HepG2 (cell line): ENCODE results near the gene ARX. TPM values are rescaled to one million over a fixed set of nuclear protein-coding genes. Genes with fewer than 3 reads are reported as not detected.

Source experiments
- ARHGAP35 ChIP-seq: sonication (generic); formaldehyde crosslinking; IDR thresholded peaks from 2 replicates; pipeline ENCODE4 v1.9.0; 2022; ENCODE audit warnings: mild to moderate bottlenecking, inconsistent platforms, moderate library complexity, missing genetic modification reagents, borderline replicate concordance
- ARID4A ChIP-seq: sonication (generic); formaldehyde crosslinking; IDR thresholded peaks from 2 replicates; pipeline ENCODE4 v1.5.0; 2020; ENCODE audit warnings: mild to moderate bottlenecking, missing genetic modification reagents, borderline replicate concordance
- FOXC1 ChIP-seq: sonication (generic); formaldehyde crosslinking; IDR thresholded peaks from 2 replicates; pipeline ENCODE4 v1.8.0; 2022; ENCODE audit warnings: mild to moderate bottlenecking, missing genetic modification reagents, borderline replicate concordance
- GPN1 ChIP-seq: sonication (generic); formaldehyde crosslinking; IDR thresholded peaks from 2 replicates; pipeline ENCODE4 v1.5.1; 2020; ENCODE audit warnings: missing genetic modification reagents, borderline replicate concordance
- MAF1 ChIP-seq: sonication (generic); formaldehyde crosslinking; IDR thresholded peaks from 2 replicates; pipeline ENCODE4 v1.5.0; 2020; ENCODE audit warnings: missing genetic modification reagents, borderline replicate concordance
- MBD4 ChIP-seq: IDR thresholded peaks from 2 replicates; pipeline ENCODE4 v1.6.1; 2012; ENCODE audit warnings: low read length, inconsistent platforms, borderline replicate concordance
- NFRKB ChIP-seq: fragments of 450-650 bp; IDR thresholded peaks from 2 replicates; pipeline ENCODE4 v1.6.1; 2017
- NFYB ChIP-seq: sonication (generic); formaldehyde crosslinking; IDR thresholded peaks from 2 replicates; pipeline ENCODE4 v1.4.0; 2020; ENCODE audit warnings: missing genetic modification reagents
- NFYC ChIP-seq: IDR thresholded peaks from 2 replicates; pipeline ENCODE4 v1.6.1; 2016; ENCODE audit warnings: missing genetic modification reagents, missing compliant biosample characterization
- SALL1 ChIP-seq: sonication (generic); formaldehyde crosslinking; IDR thresholded peaks from 2 replicates; pipeline ENCODE4 v1.8.0; 2022; ENCODE audit warnings: mild to moderate bottlenecking, missing genetic modification reagents
- SAP130 ChIP-seq: IDR thresholded peaks from 2 replicates; pipeline ENCODE4 v1.6.1; 2016; ENCODE audit warnings: low read depth
- TFDP1 ChIP-seq: IDR thresholded peaks from 2 replicates; pipeline ENCODE4 v1.6.1; 2016; ENCODE audit warnings: missing compliant biosample characterization, missing genetic modification reagents, borderline replicate concordance
- ZKSCAN8 ChIP-seq: IDR thresholded peaks from 2 replicates; pipeline ENCODE4 v1.6.1; 2016; ENCODE audit warnings: borderline replicate concordance, missing genetic modification reagents, missing compliant biosample characterization
- ZNF3 ChIP-seq: IDR thresholded peaks from 2 replicates; pipeline ENCODE4 v1.7.0; 2017; ENCODE audit warnings: inconsistent platforms
- ZNF543 ChIP-seq: sonication (generic); formaldehyde crosslinking; IDR thresholded peaks from 2 replicates; pipeline ENCODE4 v1.4.0; 2020; ENCODE audit warnings: mild to moderate bottlenecking, missing genetic modification reagents
- ZNF788 ChIP-seq: sonication (generic); formaldehyde crosslinking; IDR thresholded peaks from 2 replicates; pipeline ENCODE4 v1.5.0; 2020; ENCODE audit warnings: mild to moderate bottlenecking, missing genetic modification reagents, borderline replicate concordance
- ZNF841 ChIP-seq: sonication (generic); formaldehyde crosslinking; IDR thresholded peaks from 2 replicates; pipeline ENCODE4 v1.8.1; 2023; ENCODE audit warnings: missing genetic modification reagents, borderline replicate concordance
- polyA plus RNA-seq, 8 experiments: library from polyadenylated mRNA; depleted of rRNA in 3 of 8; stranded (reverse) in 7 of 8; unstranded in 1 of 8; fragments of >200 nt; fragmentation: Illumina TruSeq in 4 of 8; extraction: Trizol in 4 of 8; gene quantifications; 2 replicates each; pipeline versions ENCODE4 v1.2.1 to v1.2.3, GENCODE V29; 2011 to 2016; ENCODE audit warnings: low read depth in 4 of 8, missing spikeins in 1 of 8, mixed read lengths in 1 of 8; ENCODE audit not compliant: insufficient read depth in 1 of 8
- total RNA-seq, 5 experiments: library from RNA; depleted of rRNA; stranded (reverse); fragments of >200 nt; fragmentation: Illumina TruSeq; extraction: Trizol; gene quantifications; 2 replicates each; pipeline ENCODE4 v1.2.3, GENCODE V29; 2016; ENCODE audit warnings: low read depth in 1 of 5
- TF ChIP-seq, protein P1 (sequence below): sonication (generic); formaldehyde crosslinking; IDR thresholded peaks from 2 replicates; pipeline ENCODE4 v1.5.0; 2020; ENCODE audit warnings: missing genetic modification reagents, mild to moderate bottlenecking, borderline replicate concordance
- TF ChIP-seq, protein P2 (sequence below): sonication (generic); formaldehyde crosslinking; IDR thresholded peaks from 2 replicates; pipeline ENCODE4 v1.8.0; 2023; ENCODE audit warnings: mild to moderate bottlenecking, missing genetic modification reagents
- TF ChIP-seq, protein P3 (sequence below): sonication (generic); formaldehyde crosslinking; IDR thresholded peaks from 2 replicates; pipeline ENCODE4 v1.8.1; 2023; ENCODE audit warnings: missing genetic modification reagents, inconsistent platforms, borderline replicate concordance

The ARX gene
- total and polyA plus RNA-seq, 2 of the 13 experiments (the other 11 are each of a cell fraction or from before 2014, with no cell fraction given) = not detected

DNA sequence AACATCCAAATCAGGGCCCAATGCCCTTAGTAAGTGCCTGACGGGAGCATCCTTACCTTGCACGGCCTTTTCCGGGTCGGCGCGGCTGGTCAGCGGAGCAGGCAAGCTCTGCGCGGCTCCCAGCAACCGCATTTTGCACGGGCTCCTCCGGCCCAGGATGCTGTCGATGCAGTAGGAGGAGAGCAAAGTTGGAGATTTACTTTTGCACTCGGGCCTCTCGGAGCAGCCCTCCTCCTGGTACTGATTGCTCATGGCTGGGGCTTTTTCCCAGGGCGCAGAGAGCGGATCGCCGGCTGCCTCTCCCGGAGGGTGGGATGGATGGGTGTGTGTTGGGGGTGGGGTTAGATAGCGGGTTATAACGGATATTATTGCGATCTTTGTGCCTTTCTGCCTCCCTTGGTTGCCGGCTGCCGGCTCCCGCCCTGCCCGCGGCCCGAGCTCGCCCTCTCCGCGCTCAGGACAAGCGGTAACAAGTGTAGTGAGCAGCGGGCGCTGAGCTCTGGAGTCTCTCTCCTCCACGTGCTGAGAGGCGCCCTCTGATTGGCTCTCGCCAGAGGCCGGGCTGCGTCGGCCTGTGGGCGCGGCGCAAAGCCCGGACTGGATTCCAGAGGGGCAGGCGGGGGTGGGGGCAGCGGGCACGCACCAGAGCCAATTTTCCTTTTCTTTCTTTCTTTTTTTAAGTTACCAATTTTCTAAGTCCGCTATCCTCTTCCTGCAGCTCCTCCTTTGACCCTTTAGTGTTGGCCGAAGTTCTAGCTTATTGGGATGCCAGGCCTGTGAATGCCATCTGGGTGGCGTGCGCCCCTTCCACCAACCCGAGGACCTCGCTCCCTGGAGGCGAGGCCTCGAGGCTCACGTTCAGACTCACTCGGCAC is at the start of gene ARX (continued):
- TF ChIP-seq NFYB (CRISPR knock-in tag) (peak; percentile 74), ZNF788 (no peak), NFYC (CRISPR knock-in tag) (peak; percentile 79), GPN1 (no peak), SAP130 (peak; percentile 26; the same call in 1 of the 2 replicates), ZNF3 (CRISPR knock-in tag) (no peak), SALL1 (peak; percentile 36; the same call in 1 of the 2 replicates), TFDP1 (CRISPR knock-in tag) (peak; percentile 75; the same call in 1 of the 2 replicates), ZNF841 (no peak), MAF1 (CRISPR knock-in tag) (no peak), ARID4A (CRISPR knock-in tag) (peak; percentile 22; the same call in 1 of the 2 replicates), NFRKB (no peak), FOXC1 (CRISPR knock-in tag) (no peak), ZNF543 (no peak), MBD4 (no peak), ZKSCAN8 (no peak), ARHGAP35 (CRISPR knock-in tag) (no peak)
- TF ChIP-seq, protein P1, sequence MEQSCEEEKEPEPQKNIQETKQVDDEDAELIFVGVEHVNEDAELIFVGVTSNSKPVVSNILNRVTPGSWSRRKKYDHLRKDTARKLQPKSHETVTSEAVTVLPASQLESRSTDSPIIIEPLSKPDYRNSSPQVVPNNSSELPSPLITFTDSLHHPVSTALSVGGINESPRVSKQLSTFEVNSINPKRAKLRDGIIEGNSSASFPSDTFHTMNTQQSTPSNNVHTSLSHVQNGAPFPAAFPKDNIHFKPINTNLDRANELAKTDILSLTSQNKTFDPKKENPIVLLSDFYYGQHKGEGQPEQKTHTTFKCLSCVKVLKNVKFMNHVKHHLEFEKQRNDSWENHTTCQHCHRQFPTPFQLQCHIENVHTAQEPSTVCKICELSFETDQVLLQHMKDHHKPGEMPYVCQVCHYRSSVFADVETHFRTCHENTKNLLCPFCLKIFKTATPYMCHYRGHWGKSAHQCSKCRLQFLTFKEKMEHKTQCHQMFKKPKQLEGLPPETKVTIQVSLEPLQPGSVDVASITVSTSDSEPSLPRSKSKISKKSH (CRISPR knock-in tag) = no peak
- TF ChIP-seq, protein P2, sequence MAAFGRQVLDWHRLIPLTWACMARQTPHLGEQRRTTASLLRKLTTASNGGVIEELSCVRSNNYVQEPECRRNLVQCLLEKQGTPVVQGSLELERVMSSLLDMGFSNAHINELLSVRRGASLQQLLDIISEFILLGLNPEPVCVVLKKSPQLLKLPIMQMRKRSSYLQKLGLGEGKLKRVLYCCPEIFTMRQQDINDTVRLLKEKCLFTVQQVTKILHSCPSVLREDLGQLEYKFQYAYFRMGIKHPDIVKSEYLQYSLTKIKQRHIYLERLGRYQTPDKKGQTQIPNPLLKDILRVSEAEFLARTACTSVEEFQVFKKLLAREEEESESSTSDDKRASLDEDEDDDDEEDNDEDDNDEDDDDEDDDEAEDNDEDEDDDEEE (CRISPR knock-in tag) = no peak
- TF ChIP-seq, protein P3, sequence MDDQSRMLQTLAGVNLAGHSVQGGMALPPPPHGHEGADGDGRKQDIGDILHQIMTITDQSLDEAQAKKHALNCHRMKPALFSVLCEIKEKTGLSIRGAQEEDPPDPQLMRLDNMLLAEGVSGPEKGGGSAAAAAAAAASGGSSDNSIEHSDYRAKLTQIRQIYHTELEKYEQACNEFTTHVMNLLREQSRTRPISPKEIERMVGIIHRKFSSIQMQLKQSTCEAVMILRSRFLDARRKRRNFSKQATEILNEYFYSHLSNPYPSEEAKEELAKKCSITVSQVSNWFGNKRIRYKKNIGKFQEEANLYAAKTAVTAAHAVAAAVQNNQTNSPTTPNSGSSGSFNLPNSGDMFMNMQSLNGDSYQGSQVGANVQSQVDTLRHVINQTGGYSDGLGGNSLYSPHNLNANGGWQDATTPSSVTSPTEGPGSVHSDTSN (CRISPR knock-in tag) = no peak
